Measurements from ENCODE around the gene STAP1. TPM values are rescaled to one million over a fixed set of nuclear protein-coding genes. Genes with fewer than 3 reads are reported as not detected.
A peak's percentile ranks its signal among the peaks of the same experiment; 100 is the strongest.
"Not testable (repeated sequence)": the region's sequence is repeated elsewhere in the genome, so short reads cannot be mapped to it uniquely, and the experiment has no call there.

The STAP1 gene
- polyA plus RNA-seq, result 10 to 100 TPM; 11.4 to 20.8 (median 19.1) TPM

GRCh38 chr4:67558493-67558892 lies at the start of gene STAP1:
Gene STAP1 (plus strand): TSS chr4:67558727. CDS start chr4:67558810, 83 bp downstream.
- Mint-ChIP-seq H3K4me1 (peaks cover 19 to 50% of the 10 kb centered on the region in 2 donors), H3K9me3 (no peaks in the 10 kb centered on the region), H3K4me3 (peak within 1 kb of the TSS; percentile 89 to 98 (median 93)), H3K27ac (peak within 1 kb of the TSS; percentile 76 to 92 (median 87)), H3K27me3 (ENCODE audit: low read depth in 3 of 3) (peaks cover 4 to 12% (median 5%) of the 10 kb centered on the region in 3 donors), H3K36me3 (no peaks in the 10 kb centered on the region)
- peak; percentile 59 to 65 (median 60) for DNase-seq

GRCh38 chr4:67512501-67512900 lies 46.0 kb upstream of the STAP1 start:
- peaks cover 28 to 43% (median 29%) of the 10 kb centered on the region in 3 donors for H3K36me3 Mint-ChIP-seq
- H3K4me1 Mint-ChIP-seq, result peaks cover 9 to 40% of the 10 kb centered on the region in 2 donors
- no peak overlapping the region for H3K4me3 Mint-ChIP-seq
- peak overlapping the region in 2 of 6 donors; percentile 3 to 9 for H3K27ac Mint-ChIP-seq
- DNase-seq, result no peak
- H3K27me3 Mint-ChIP-seq (ENCODE audit: low read depth in 3 of 3), result no peaks in the 10 kb centered on the region
- no peaks in the 10 kb centered on the region for H3K9me3 Mint-ChIP-seq

GRCh38 chr4:67520141-67520540 lies 38.4 kb upstream of the STAP1 start:
- no peaks in the 10 kb centered on the region for H3K9me3 Mint-ChIP-seq
- peaks cover 15 to 34% (median 18%) of the 10 kb centered on the region in 3 donors for H3K36me3 Mint-ChIP-seq
- H3K4me1 Mint-ChIP-seq, result peaks cover 43 to 69% of the 10 kb centered on the region in 2 donors
- H3K27ac Mint-ChIP-seq, result peak overlapping the region in 2 of 6 donors; percentile 12 to 60
- H3K27me3 Mint-ChIP-seq (ENCODE audit: low read depth in 3 of 3), result peaks cover 0 to 4% (median 2%) of the 10 kb centered on the region in 3 donors
- H3K4me3 Mint-ChIP-seq, result no peak overlapping the region
- no peak for DNase-seq

- Mint-ChIP-seq H3K4me1 (peaks cover 56 to 81% of the 10 kb centered on the region in 2 donors), H3K27me3 (ENCODE audit: low read depth in 3 of 3) (peaks cover 0 to 8% (median 2%) of the 10 kb centered on the region in 3 donors), H3K36me3 (peaks cover 18 to 40% (median 19%) of the 10 kb centered on the region in 3 donors), H3K9me3 (no peaks in the 10 kb centered on the region), H3K4me3 (no peak overlapping the region), H3K27ac (peak overlapping the region in 4 of 6 donors; percentile 39 to 77 (median 70))
- no peak for DNase-seq
Measured at GRCh38 chr4:67521506-67521905, 37.0 kb upstream of the STAP1 start.

GRCh38 chr4:67522230-67522629 lies 36.3 kb upstream of the STAP1 start:
- peak overlapping the region in 4 of 6 donors; percentile 26 to 65 (median 54) for H3K27ac Mint-ChIP-seq
- no peak for DNase-seq
- H3K36me3 Mint-ChIP-seq, result peaks cover 14 to 44% (median 19%) of the 10 kb centered on the region in 3 donors
- H3K4me1 Mint-ChIP-seq, result peaks cover 63 to 83% of the 10 kb centered on the region in 2 donors
- peaks cover 0 to 8% (median 2%) of the 10 kb centered on the region in 3 donors for H3K27me3 Mint-ChIP-seq (ENCODE audit: low read depth in 3 of 3)
- H3K9me3 Mint-ChIP-seq, result no peaks in the 10 kb centered on the region
- peak overlapping the region in 2 of 5 donors; percentile 46 to 51 for H3K4me3 Mint-ChIP-seq

DNA sequence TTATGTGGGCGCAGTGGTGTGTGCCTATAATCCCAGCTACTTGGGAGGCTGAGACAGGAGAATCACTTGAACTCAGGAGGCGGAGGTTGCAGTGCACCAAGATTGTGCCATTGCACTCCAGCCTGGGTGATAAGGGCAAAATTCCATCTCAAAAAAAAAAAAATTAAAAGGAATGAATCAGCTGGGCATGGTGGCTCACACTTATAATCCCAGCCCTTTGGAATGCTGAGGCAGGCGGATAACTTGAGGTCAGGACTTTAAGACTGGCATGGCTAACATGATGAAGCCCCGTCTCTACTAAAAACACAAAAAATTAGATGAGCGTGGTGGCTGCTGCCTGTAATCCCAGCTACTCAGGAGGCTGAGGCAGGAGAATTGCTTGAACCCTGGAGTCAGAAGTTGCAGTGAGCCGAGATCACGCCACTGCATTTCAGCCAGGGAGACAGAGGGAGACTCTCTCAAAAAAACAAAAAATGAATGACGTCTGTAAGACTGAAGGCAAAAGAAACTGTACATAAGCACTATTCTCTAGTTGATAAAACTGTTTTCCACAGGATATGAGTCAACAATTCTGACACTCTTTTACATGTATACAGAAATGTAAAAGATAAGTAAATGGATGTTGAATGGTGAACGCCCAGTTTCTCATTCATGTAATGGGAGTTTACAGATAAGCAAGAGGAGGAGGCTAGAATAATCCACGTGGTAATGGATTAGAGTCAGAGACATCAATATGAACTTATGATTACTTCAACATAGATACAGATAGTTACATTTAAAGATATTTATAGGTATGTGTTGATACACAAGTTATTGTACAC lies 35.5 kb upstream of the STAP1 start:
- DNase-seq, result peak in 2 of 3 donors; percentile 8 to 14
- Mint-ChIP-seq H3K27ac (peak overlapping the region in 5 of 6 donors; percentile 63 to 78 (median 69)), H3K27me3 (ENCODE audit: low read depth in 3 of 3) (peaks cover 0 to 8% (median 2%) of the 10 kb centered on the region in 3 donors), H3K36me3 (peaks cover 14 to 44% (median 19%) of the 10 kb centered on the region in 3 donors), H3K4me3 (peak overlapping the region in 2 of 5 donors; percentile 11 to 42), H3K4me1 (peaks cover 63 to 92% of the 10 kb centered on the region in 2 donors), H3K9me3 (no peaks in the 10 kb centered on the region)

DNA sequence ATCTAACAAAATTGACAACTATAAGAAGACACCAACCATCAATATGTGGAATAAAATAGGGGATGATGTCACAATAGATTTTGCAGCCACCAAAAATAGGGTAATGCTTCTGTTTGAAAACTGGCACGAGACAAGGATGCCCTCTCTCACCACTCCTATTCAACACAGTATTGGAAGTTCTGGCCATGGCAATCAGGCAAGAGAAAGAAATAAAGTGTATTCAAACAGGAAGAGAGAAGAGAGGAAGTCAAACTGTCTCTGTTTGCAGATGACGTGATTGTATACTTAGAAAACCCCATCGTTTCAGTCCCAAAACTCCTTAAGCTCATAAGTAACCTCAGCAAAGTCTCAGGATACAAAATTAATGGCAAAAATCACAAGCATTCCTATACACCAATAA lies 34.4 kb upstream of the STAP1 start:
- peak overlapping the region in 3 of 5 donors; percentile 4 to 53 (median 20) for H3K4me3 Mint-ChIP-seq
- peaks cover 61 to 94% of the 10 kb centered on the region in 2 donors for H3K4me1 Mint-ChIP-seq
- not testable (repeated sequence) for H3K9me3 Mint-ChIP-seq; DNase-seq; H3K27me3 Mint-ChIP-seq (ENCODE audit: low read depth in 3 of 3)
- peaks cover 12 to 44% (median 19%) of the 10 kb centered on the region in 3 donors for H3K36me3 Mint-ChIP-seq
- H3K27ac Mint-ChIP-seq, result peak overlapping the region in 3 of 6 donors; percentile 24 to 77 (median 33)

DNA sequence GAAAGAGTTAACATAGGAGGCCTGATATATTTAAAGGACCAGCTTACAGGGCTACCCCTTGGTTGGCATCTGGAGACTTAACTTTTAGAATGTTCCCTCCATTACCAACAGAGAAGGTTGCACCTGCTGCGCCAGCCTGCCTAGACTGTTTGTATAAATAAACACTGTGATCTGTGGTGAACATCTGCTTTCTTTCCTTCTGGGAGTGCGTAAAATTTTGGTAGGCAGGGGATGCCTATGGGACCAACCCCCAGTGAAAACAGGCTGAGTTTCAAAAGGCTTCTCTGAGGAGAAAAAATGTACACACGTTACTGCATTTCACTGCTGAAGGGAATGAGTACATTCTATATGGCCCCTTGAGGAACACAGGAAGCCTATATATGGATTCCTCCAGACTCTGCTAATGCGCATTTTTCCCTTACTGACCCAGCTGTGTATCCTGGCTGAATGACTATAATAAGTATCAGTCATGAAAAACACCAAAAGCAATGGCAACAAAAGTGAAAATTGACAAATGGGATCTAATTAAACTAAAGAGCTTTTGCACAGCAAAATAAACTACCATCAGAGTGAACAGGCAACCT lies 27.1 kb upstream of the STAP1 start:
- Mint-ChIP-seq H3K27me3 (ENCODE audit: low read depth in 3 of 3) (peaks cover 0 to 1% (median 0%) of the 10 kb centered on the region in 3 donors), H3K4me3 (no peak overlapping the region), H3K27ac (no peak overlapping the region), H3K36me3 (peaks cover 34 to 67% (median 47%) of the 10 kb centered on the region in 3 donors), H3K9me3 (no peaks in the 10 kb centered on the region), H3K4me1 (peaks cover 14 to 79% of the 10 kb centered on the region in 2 donors)
- no peak for DNase-seq

GRCh38 chr4:67532397-67532796 lies 26.1 kb upstream of the STAP1 start:
- H3K4me1 Mint-ChIP-seq, result peaks cover 7 to 70% of the 10 kb centered on the region in 2 donors
- H3K9me3 Mint-ChIP-seq; DNase-seq; H3K4me3 Mint-ChIP-seq; H3K27ac Mint-ChIP-seq; H3K27me3 Mint-ChIP-seq (ENCODE audit: low read depth in 3 of 3): not testable (repeated sequence)
- H3K36me3 Mint-ChIP-seq, result peaks cover 34 to 59% (median 47%) of the 10 kb centered on the region in 3 donors

DNA sequence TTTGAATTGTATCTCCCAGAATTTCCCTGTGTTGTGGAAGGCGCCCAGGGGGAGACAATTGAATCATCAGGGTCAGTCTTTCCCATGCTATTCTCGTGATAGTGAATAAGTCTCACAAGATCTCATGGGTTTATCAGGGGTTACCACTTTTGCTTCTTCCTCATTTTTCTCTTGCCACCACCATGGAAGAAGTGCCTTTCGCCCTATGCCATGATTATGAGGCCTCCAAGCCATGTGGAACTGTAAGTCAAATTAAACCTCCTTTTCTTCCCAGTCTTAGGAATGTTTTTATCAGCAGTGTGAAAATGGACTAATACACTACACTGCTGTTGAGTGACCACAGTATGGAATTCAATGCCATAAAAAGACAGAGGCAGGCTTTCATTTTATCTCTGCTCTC lies 25.4 kb upstream of the STAP1 start:
- no peak overlapping the region for H3K4me3 Mint-ChIP-seq

DNA sequence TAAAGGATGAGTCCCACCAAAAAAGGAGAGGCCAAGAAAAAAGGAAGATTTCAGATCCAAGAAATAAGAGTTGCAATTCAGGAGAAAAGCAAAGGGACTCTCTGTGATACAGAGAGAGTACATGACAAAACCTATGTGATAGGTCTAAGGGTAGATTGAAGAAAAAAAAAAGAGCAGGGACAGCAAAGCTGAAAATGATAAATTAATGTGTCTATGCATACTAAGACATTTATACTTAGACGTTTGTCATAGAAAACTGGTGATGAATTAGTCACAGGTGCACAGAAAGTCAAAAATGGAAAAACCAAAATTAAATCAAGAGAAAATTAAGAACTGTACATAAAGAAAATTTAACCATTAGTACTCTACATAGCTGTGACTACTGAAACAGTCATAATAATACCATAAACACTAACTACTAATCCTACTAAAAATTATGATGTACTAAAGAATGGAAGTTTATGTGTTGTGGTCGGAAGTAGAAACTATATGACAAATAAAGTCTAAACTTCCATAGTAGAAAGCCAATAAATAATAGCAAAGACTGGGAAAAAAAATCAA lies 23.2 kb upstream of the STAP1 start:
- Mint-ChIP-seq H3K27ac (no peak overlapping the region), H3K9me3 (no peaks in the 10 kb centered on the region), H3K36me3 (peaks cover 40 to 58% (median 41%) of the 10 kb centered on the region in 3 donors), H3K4me1 (peaks cover 11 to 62% of the 10 kb centered on the region in 2 donors), H3K27me3 (ENCODE audit: low read depth in 3 of 3) (no peaks in the 10 kb centered on the region), H3K4me3 (no peak overlapping the region)
- DNase-seq, result no peak

More for the DNA sequence above, 25.4 kb upstream of the STAP1 start:
- Mint-ChIP-seq H3K27ac (peak overlapping the region in 1 of 6 donors; percentile 53), H3K36me3 (peaks cover 35 to 60% (median 47%) of the 10 kb centered on the region in 3 donors), H3K27me3 (ENCODE audit: low read depth in 3 of 3) (peaks cover 0 to 1% (median 0%) of the 10 kb centered on the region in 3 donors), H3K4me1 (peaks cover 7 to 64% of the 10 kb centered on the region in 2 donors), H3K9me3 (no peaks in the 10 kb centered on the region)
- DNase-seq, result no peak

DNA sequence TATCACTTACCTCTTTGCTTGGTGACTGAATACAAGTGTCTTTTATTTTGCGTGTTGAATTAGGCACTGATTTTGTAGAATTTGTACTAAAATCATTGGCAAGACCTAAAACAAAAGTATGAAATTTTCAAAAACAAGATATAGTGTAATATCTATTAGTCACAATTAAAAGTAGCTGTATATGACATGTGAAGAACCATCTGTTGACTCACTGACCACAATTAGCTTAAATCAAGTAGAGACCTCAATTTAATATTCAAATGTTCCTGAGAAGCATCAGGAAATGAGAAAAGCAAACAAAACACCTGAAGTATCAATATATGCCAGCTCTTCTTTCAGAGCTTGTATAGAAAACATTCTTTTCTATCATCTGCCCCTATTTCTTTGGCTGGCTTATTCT lies 18.7 kb upstream of the STAP1 start:
- no peak for DNase-seq
- H3K27ac Mint-ChIP-seq, result peak overlapping the region in 2 of 6 donors; percentile 5 to 18
- H3K36me3 Mint-ChIP-seq, result peaks cover 10 to 23% (median 22%) of the 10 kb centered on the region in 3 donors
- peaks cover 0 to 3% (median 2%) of the 10 kb centered on the region in 3 donors for H3K27me3 Mint-ChIP-seq (ENCODE audit: low read depth in 3 of 3)
- H3K9me3 Mint-ChIP-seq, result no peaks in the 10 kb centered on the region
- peaks cover 32 to 70% of the 10 kb centered on the region in 2 donors for H3K4me1 Mint-ChIP-seq
- no peak overlapping the region for H3K4me3 Mint-ChIP-seq

- Mint-ChIP-seq H3K27me3 (ENCODE audit: low read depth in 3 of 3) (peaks cover 4 to 8% (median 5%) of the 10 kb centered on the region in 3 donors), H3K9me3 (no peaks in the 10 kb centered on the region), H3K4me1 (peaks cover 33 to 62% of the 10 kb centered on the region in 2 donors), H3K36me3 (peaks cover 0 to 18% (median 10%) of the 10 kb centered on the region in 3 donors), H3K27ac (peak overlapping the region in 3 of 6 donors; percentile 31 to 45 (median 41)), H3K4me3 (no peak overlapping the region)
- DNase-seq, result no peak
Measured at GRCh38 chr4:67542076-67542475, 16.5 kb upstream of the STAP1 start.

Measured in immature natural killer cell (primary cell).